Esophagus squamous epithelium (tissue), 5 donors: ENCODE measurements around the gene TEDDM1. TPM values are rescaled to one million over a fixed set of nuclear protein-coding genes. Genes with fewer than 3 reads are reported as not detected.
A peak's percentile ranks its signal among the peaks of the same experiment; 100 is the strongest.

ENCODE experiments used
- DNase-seq: peaks from one replicate; lab custom pipeline; 2025; lab: John Stamatoyannopoulos, UW
- H3K27ac ChIP-seq, 4 donors: fragments of 200-600 bp; sonication (generic); one replicate each; pipeline ENCODE4 v1.5.1; 2016 to 2019; ENCODE audit warnings: mild to moderate bottlenecking in 1 of 4
- H3K27me3 ChIP-seq, 4 donors: fragments of 200-600 bp; sonication (generic); 1 replicate in 3 of 4; 2 replicates in 1 of 4; pipeline versions ENCODE4 v1.5.1 to v1.6.0; 2017 to 2021; ENCODE audit warnings: antibody characterized with exemption in 1 of 4
- H3K36me3 ChIP-seq, 3 donors: fragments of 200-600 bp; sonication (generic); one replicate each; pipeline ENCODE4 v1.5.1; 2016 to 2019
- H3K4me1 ChIP-seq, 3 donors: fragments of 200-600 bp; sonication (generic); one replicate each; pipeline ENCODE4 v1.5.1; 2017 to 2019
- H3K4me3 ChIP-seq, 4 donors: fragments of 200-600 bp; sonication (generic); 1 replicate in 3 of 4; 2 replicates in 1 of 4; pipeline ENCODE4 v1.5.1; 2016 to 2019; ENCODE audit warnings: mild to moderate bottlenecking in 2 of 4, moderate library complexity in 1 of 4
- H3K9me3 ChIP-seq, 3 donors: fragments of 200-600 bp; sonication (generic); one replicate each; pipeline ENCODE4 v1.5.1; 2016 to 2019
- CTCF ChIP-seq, 6 experiments: fragments of 450-650 bp in 4 of 6; fragments of 200-600 bp in 2 of 6; sonication (generic) in 2 of 6; IDR thresholded peaks; one replicate each; pipeline ENCODE4 v1.5.1; 2016 to 2019; ENCODE audit warnings: antibody characterized with exemption in 6 of 6, mild to moderate bottlenecking in 4 of 6, moderate library complexity in 4 of 6
- POLR2A ChIP-seq, 4 donors: fragments of 450-650 bp; IDR thresholded peaks; one replicate each; pipeline ENCODE4 v1.6.1; 2017; ENCODE audit warnings: antibody characterized with exemption in 4 of 4, mild to moderate bottlenecking in 4 of 4, moderate library complexity in 3 of 4
- WGBS, 2 donors: methylation state at CpG; one replicate each; pipeline ENCODE4 v1.1.5; 2018; 5-methylcytosine and 5-hydroxymethylcytosine counted together
- intact Hi-C: fragments of 100-400 bp; cut with DNase I; formaldehyde crosslinking; loops from one replicate; pipeline ENCODE4 v1.15.0; 2022
- total RNA-seq, 4 donors: library from RNA; depleted of rRNA; stranded (reverse); fragments of >200 nt; gene quantifications; one replicate each; pipeline ENCODE4 v1.1.0, GENCODE V29; 2016
- donor health status: DM: yes; HTN: yes; CAD: no.

Gene TEDDM1
- total RNA-seq, 4 donors from 2014 or later, result not detected

- Histone ChIP-seq H3K4me1 (peaks cover 12 to 59% (median 16%) of the 10 kb centered on the region in 3 donors), H3K4me3 (no peak overlapping the region), H3K27me3 (no peaks in the 10 kb centered on the region), H3K27ac (peak overlapping the region in 2 of 4 donors; percentile 86 to 87), H3K9me3 (peaks cover 0 to 4% (median 0%) of the 10 kb centered on the region in 3 donors), H3K36me3 (no peaks in the 10 kb centered on the region)
- TF ChIP-seq CTCF (IDR thresholded peaks at IDR 0.05) (no peak), POLR2A (IDR thresholded peaks at IDR 0.05) (no peak)
- intact Hi-C loops, result loop anchor here (5.0 kb wide), 1 partner anchor 309 kb away; no protein-coding TSS in a partner anchor
- 83 to 84% methylated on average over 3 of the region's 3 CpGs for WGBS, 2 donors
- no peak for DNase-seq
Measured at GRCh38 chr1:182395906-182396305, 4.6 kb downstream of the TEDDM1 start.

- H3K4me3 ChIP-seq, result no peak overlapping the region
- no peak for TF ChIP-seq CTCF (IDR thresholded peaks at IDR 0.05)
- peaks cover 12 to 64% (median 16%) of the 10 kb centered on the region in 3 donors for H3K4me1 ChIP-seq
- H3K36me3 ChIP-seq, result peaks cover 0 to 5% (median 0%) of the 10 kb centered on the region in 3 donors
- no peaks in the 10 kb centered on the region for H3K27me3 ChIP-seq
- WGBS, 2 donors, result 71 to 90% methylated on average over 5 of the region's 5 CpGs
- no peak for DNase-seq
- H3K9me3 ChIP-seq, result peaks cover 0 to 4% (median 0%) of the 10 kb centered on the region in 3 donors
- intact Hi-C loops, result loop anchor here (5.0 kb wide), 1 partner anchor 252 kb away; no protein-coding TSS in a partner anchor
- H3K27ac ChIP-seq, result peak overlapping the region in 3 of 4 donors; percentile 40 to 98 (median 57)
Measured at GRCh38 chr1:182394055-182394775, 6.3 kb downstream of the TEDDM1 start.

- peaks cover 0 to 4% (median 0%) of the 10 kb centered on the region in 3 donors for H3K9me3 ChIP-seq
- no peak for DNase-seq
- 32 to 42% methylated on average over 15 to 16 of the region's 47 CpGs for WGBS, 2 donors
- intact Hi-C loops, result loop anchor here (5.0 kb wide), 1 partner anchor 250 kb away; no protein-coding TSS in a partner anchor
- peak overlapping the region; percentile 97 to 99 (median 98) for H3K27ac ChIP-seq
- H3K36me3 ChIP-seq, result peaks cover 12 to 17% (median 17%) of the 10 kb centered on the region in 3 donors
- H3K4me1 ChIP-seq, result peaks cover 12 to 71% (median 24%) of the 10 kb centered on the region in 3 donors
- no peaks in the 10 kb centered on the region for H3K27me3 ChIP-seq
- H3K4me3 ChIP-seq, result peak overlapping the region; percentile 72 to 88 (median 86)
- TF ChIP-seq CTCF (IDR thresholded peaks at IDR 0.05) (no peak), POLR2A (IDR thresholded peaks at IDR 0.05) (no peak)
Measured at GRCh38 chr1:182392050-182393028, 8.1 kb downstream of the TEDDM1 start.

- peaks cover 8 to 71% (median 27%) of the 10 kb centered on the region in 3 donors for H3K4me1 ChIP-seq
- DNase-seq, result peak; percentile 46
- 0% methylated on average over 1 to 29 of the region's 70 CpGs for WGBS, 2 donors
- H3K27ac ChIP-seq, result peak within 1 kb of the TSS; percentile 97 to 99 (median 98)
- TF ChIP-seq CTCF (IDR thresholded peaks at IDR 0.05) (peak in 3 of 6 experiments; percentile 3 to 39 (median 35)), POLR2A (IDR thresholded peaks at IDR 0.05) (peak in 3 of 4 donors; percentile 94 to 100 (median 99))
- H3K9me3 ChIP-seq, result peaks cover 0 to 4% (median 0%) of the 10 kb centered on the region in 3 donors
- no peaks in the 10 kb centered on the region for H3K27me3 ChIP-seq
- peaks cover 20 to 25% (median 25%) of the 10 kb centered on the region in 3 donors for H3K36me3 ChIP-seq
- intact Hi-C loops, result loop anchor here (5.0 kb wide), 1 partner anchor 249 kb away; no protein-coding TSS in a partner anchor
- H3K4me3 ChIP-seq, result peak within 1 kb of the TSS; percentile 72 to 88 (median 86)
Measured at GRCh38 chr1:182391362-182392049, 9.0 kb downstream of the TEDDM1 start, which contains the start of gene GLUL. TSS of gene GLUL (minus strand) at chr1:182391790. CDS start at chr1:182388737, 3,053 bp downstream.
